Middle frontal gyrus (tissue), 1 donor: Measurements from ENCODE around the gene ZNF197.
"Not testable (repeated sequence)": the region's sequence is repeated elsewhere in the genome, so short reads cannot be mapped to it uniquely, and the experiment has no call there.

Experiments
- DNase-seq: peaks from one replicate; pipeline ENCODE4 v3.0.0-alpha.2; 2015; ENCODE audit warnings: low spot score; ENCODE audit errors: extremely low spot score

ZNF197 gene

DNA sequence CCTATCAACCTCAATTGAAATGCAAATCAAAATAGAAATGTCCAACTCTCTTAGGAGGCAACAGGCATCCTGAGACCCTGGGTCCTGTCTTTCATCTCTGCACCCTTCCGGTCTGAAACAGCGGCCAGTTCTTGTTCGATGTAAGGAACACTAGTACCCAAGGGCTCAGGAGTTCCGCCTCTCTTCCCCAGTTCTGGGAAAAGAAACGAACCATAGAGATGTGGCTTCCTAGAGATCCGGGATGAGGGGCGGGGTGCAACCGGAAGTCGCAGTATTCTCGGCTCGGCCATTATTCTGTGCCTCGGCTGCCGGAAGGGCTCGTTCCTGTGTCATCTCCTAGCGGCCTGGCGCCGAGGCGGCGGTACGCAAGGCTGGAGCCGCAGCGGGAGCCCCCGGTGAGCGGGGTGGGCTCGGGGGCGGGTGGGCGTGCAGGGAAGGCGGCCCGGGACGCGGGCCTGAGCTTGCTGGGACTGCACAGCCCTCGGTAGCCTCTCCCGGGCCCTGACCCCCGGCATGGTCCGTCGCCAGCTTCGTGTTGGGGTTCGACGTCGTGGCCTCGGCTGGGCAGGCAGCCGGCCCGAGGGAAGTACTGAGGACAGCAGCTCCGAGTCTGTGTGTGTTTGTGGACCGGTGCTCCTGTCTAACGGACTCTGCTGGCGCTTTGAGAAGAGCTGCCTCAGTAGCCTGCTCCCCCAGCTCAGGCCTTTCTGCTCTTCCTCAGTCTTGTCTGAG lies at the start of gene ZNF197:
Gene ZNF197 (plus strand): TSS at position 288 of the 732 bp plus-strand sequence. CDS start 4,119 bp downstream, outside the sequence.
- DNase-seq: peak; percentile 91

DNA sequence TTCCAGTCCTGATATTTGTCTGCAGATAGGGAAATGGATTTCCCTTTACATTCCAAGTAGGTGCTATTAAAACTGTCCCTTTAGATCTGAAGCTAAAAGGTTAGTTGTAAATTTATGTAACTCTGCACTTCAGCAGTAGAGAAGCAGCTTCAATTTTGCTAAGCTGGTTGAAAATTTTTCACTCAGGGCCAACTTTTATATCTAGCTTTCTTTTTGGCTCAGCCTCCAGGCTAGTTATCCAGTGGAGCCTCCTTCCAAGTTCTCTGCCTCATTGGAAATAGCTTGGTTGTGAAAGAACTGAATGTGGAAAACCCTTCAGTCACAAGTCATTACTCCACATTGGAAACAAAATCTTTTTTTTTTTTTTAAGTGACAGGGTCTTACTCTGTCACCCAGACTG lies 48.2 kb upstream of the ZNF197 start:
- DNase-seq: no peak

- not testable (repeated sequence) for DNase-seq
Observed at GRCh38 chr3:44577354-44577952, 47.4 kb upstream of the ZNF197 start.

DNA sequence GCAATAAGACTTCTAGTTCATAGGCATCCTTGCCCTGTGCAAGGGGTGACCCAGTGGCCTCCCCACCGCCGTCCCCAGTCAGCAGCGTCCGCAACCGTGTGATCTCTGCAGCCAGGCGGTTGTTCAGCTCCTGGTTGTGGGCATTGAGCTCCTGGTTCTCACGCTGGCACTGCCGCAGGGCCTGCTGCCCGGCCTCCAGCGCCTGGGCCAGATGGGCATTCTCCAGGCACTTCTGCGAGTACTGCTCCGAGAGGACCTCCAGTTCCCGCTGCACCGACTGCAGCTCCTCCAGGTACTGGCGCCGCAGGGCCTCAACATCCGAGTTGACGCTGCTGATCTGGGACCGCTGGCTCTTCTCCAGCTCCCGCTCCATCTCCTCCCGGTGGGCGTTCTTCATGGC lies 46.5 kb upstream of the ZNF197 start:
- DNase-seq: not testable (repeated sequence)

DNA sequence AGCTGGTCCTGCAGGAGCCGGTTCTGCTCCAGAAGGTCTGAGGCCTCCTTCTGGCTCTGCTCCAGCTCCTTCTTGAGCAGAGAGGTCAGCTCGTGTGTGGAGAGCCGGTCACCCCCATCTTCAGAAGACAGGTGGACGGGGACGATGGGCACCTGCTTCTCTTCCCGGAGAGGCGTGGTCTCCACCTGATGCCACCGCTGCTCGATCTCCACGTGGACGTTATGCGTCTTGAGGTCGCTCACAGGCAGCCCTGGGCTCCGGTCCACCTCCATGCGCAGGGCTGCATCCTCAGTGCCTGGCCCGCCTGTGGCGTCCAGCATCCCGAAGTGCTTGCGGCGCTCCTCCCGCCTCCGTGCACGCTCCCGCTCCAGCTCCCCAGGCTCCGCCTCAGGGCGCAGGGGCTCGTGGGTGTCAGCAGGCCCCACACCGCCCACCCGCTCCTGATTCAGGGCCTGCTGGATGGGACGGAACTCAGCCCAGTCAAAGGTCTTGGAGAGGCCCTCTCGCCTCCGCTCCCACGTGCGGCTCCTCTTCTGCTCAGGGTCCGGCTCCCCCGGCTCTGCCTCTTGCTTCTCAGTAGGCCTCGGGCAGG lies 45.8 kb upstream of the ZNF197 start:
- not testable (repeated sequence) for DNase-seq

DNA sequence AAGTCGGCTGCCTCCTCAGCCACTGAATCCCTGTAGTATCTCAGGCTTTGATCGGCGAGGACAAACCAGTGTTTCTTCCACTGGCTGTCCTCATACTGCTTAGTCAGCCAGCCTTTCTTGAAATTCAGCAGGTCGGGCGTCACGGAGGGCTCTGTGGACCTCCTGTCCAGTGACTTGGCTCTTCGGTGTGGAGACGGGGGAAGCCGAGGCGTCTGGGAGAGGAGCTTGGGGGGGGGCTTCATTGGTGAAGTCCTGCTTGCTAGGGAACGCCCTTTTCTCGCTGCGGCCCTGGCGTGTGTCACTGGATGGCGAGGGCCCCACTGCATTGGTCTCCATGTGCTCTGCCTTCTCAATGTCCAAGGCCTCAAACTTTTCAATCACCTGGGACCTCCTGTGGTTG lies 45.1 kb upstream of the ZNF197 start:
- DNase-seq: not testable (repeated sequence)

GRCh38 chr3:44580971-44581370 lies 43.9 kb upstream of the ZNF197 start:
- not testable (repeated sequence) for DNase-seq

DNA sequence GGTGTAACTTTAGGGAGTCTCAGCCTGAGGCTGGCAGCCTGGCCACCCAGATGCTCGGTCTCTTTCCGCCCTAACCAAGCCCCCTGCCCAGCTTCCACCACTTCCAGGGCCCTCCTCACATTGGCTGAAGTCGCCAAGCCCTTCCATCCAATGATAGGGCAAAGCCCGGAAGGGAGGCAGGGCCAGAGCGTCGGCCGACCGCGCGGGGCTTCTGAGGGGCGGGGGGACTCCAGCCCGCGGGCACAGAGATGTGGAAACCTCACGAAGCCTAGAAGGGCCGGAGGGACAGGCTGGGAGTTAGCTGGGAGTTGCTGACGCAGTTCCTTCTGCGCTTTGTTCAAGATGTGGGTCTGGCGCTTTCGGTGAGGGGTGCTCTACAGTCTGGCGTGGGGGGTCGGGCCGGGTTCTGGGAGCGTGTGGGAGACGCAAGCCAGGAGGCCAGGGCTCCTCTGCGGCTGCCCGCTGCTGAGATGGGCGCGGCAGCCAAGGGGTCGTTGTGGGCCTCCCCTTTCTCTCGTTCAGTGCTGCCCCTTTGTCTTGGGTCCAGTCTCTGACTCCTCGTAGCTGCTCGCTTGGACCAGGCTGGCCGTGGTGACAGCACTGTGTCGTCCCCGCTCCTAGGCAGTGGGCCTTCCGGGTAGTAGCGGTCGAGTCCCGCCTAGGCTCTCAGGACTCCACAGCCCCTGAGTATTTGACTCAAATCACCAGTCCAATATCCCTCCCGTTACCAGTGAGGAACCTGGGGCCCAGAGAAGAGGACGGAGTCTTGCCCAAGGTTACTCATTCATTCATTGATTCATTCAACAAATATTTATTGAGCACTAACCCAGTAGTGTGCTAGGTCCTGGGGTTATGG lies 40.0 kb upstream of the ZNF197 start, which contains the start of gene ZNF660:
Gene ZNF660 (plus strand): TSS at position 319 of the 856 bp plus-strand sequence. CDS start 9,230 bp downstream, outside the sequence.
- peak; percentile 24 for DNase-seq

DNA sequence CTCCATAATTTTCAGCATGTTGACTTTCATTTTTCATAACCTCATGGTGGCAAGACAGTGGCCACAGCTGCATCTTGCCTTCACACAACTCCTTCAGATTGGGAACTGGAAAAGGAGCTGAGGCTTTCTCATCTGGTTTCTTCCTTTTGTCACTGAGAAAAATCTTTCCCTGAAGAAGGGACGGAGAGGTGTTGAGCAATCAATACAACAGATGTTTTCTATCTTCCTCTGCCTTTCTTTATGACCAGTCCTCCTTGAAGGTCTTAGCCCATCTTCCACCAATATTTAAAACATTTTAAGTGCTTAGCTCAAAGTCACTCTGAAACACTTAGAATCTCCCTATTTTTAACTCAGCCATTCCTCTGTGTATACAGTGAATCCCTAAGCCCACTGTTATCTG lies 28.2 kb upstream of the ZNF197 start:
- no peak for DNase-seq

GRCh38 chr3:44601749-44602148 lies 23.1 kb upstream of the ZNF197 start:
- no peak for DNase-seq

- DNase-seq: no peak
Observed at GRCh38 chr3:44612678-44613077, 12.2 kb upstream of the ZNF197 start.

DNA sequence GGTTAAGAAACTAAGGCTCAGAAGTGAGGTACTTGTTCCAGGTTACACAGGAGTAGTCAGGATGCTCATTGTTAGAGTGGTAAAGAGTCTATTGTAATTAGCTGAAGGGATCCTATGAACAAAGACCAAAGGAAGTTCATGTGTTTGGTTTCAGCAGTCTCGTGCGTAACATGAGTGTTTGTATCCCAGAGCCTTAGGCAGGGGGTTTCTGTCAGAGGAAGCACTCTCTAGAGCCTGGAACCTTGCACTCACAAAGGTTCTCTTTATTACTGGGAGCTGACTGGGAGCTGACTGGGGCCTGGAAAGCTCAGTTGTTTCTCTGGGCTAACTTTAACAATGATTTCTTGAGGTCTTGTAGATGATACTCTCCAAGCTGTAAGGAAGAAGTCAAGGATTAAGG lies 3.9 kb downstream of the ZNF197 start:
- DNase-seq: no peak

DNA sequence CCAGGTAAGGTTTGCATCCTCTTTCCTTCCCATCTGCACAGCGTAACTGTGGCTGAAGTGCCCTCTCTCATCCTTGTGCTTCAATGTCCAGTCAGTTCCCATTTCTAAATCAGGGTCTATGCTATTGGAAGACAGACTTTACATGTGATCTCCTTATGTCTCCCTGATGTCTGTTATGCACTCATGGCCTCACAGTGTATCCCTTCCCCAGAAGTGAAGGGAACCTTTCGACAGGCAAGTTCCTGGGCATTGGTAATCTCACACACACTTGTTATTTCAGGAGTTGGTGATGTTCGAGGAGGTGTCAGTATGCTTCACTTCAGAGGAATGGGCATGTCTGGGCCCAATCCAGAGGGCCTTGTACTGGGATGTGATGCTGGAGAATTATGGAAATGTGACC lies 7.4 kb downstream of the ZNF197 start:
- no peak for DNase-seq

DNA sequence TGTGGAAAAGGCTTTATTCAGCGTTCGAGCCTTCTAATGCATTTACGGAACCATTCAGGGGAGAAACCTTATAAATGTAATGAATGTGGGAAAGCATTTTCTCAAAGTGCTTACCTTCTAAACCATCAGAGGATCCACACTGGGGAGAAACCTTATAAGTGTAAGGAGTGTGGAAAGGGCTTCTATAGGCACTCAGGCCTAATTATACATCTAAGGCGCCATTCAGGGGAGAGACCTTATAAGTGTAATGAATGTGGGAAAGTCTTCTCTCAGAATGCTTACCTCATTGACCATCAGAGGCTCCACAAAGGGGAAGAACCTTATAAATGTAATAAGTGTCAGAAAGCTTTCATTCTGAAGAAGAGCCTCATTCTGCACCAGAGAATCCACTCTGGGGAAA lies 17.5 kb downstream of the ZNF197 start:
- DNase-seq: no peak

- DNase-seq: no peak
Observed at GRCh38 chr3:44643024-44643423, 18.2 kb downstream of the ZNF197 start.

DNA sequence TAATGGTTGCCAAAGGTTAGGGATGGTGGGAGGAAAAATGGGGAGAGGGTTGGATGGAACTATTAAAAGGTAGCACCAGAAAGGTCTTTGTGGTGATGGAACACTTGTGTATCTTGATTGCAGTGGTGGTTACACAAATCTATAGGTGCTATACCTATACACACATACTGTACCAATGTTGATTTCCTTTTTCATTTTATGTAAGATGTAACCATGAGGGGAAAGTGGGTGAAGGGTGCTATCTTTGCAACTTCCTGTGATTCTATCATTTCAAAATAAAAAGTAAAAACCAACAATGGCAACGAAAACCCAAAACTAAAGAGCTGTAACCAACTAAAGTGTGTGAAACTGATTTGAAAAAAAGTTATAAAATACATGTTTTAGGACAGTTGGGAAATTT lies 22.9 kb downstream of the ZNF197 start:
- no peak for DNase-seq

DNA sequence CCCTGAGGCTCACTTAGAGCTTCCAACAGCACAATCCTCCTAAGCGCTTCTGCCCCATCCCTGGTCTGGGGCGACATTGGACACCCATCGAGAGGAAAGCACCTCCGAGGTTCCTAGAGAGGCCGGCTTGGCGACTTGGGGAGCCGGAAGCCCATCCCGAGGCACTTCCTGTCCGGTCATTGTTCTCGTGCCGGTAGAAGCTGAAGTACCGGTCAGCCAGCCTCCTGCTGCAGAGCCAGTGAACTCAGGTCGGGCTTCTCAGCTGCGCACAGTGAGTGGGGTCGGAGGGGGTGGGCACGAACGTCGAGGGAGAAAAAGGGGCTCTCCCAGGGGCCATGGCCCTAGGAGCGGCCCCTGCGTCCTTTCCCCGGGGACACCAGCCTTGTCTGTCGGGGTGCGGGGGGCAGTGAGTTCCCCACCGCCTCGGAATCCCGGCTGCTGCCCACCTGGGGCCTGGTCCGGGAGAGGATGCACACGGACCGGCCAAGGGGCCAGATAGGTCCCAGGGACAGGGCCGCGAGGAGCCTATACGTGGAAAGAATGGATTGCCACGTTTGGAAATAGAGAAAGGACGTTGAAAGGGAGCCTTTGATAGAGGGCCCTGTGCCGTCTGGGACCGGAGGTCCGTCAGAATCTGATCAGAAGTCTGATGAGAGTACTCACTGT lies 23.9 kb downstream of the ZNF197 start, which contains the start of gene ZNF35:
Gene ZNF35 (plus strand): TSS at position 169 of the 666 bp plus-strand sequence. CDS start 2,336 bp downstream, outside the sequence.
- DNase-seq: peak; percentile 66

DNA sequence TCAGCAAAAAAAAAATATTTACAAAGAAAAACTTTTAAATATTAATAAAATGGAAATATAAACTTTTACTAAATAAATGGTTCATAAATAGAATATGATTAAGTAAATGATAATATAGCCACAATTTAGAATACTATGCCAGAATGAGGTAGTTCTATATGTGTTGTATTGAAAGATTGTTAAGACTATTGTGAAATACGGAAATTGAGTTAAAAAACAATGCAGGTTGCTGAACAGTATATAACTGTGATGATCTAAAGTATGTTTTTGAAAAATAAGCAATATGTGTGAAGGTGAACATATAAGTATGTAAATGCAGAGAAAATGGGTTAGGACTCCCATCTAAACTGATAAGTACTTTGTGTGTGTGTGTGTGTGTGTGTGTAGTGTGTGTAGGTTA lies 24.9 kb downstream of the ZNF197 start:
- DNase-seq: no peak

DNA sequence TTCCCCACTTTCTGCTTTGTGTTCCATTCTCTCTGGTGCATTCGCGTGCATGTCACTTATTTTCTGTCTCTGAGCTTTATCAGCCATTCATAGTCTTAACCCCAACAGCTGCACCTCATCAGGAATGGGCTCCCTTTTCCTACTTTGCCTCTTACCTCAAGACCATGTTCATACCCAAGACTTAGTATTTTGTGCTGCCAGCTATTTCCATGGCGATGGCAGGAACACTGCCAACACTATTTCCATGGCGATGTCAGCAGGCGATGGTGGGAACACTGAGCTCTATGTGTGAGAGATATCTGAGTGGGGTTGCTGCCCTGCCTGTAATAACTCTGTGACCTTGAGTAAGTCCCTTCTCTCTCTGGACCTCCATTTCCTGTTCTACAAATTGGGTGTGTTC lies 29.2 kb downstream of the ZNF197 start:
- DNase-seq: no peak

DNA sequence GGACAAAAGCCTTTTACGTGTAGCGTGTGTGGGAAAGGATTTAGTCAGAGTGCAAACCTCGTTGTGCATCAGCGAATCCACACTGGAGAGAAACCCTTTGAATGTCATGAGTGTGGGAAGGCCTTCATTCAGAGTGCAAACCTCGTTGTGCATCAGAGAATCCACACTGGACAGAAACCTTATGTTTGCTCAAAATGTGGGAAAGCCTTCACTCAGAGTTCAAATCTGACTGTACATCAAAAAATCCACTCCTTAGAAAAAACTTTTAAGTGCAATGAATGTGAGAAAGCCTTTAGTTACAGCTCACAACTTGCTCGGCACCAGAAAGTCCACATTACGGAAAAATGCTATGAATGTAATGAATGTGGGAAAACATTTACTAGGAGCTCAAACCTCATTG lies 34.2 kb downstream of the ZNF197 start:
- DNase-seq: no peak

DNA sequence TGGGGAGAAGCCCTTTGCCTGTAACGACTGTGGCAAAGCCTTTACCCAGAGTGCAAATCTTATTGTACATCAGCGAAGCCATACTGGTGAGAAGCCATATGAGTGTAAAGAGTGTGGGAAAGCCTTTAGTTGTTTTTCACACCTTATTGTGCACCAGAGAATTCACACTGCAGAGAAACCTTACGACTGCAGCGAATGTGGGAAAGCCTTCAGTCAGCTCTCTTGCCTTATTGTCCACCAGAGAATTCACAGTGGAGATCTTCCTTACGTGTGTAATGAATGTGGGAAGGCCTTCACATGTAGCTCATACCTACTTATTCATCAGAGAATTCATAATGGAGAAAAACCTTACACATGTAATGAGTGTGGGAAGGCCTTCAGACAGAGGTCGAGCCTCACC lies 34.6 kb downstream of the ZNF197 start:
- no peak for DNase-seq
